Lower leg skin (tissue), 3 donors: ENCODE results near the gene SLC25A22.

ENCODE experiments used
- POLR2A ChIP-seq, 2 donors: fragments of 450-650 bp; IDR thresholded peaks; one replicate each; pipeline ENCODE4 v1.6.1; 2016 to 2017; ENCODE audit warnings: antibody characterized with exemption in 2 of 2, mild to moderate bottlenecking in 1 of 2, moderate library complexity in 1 of 2
- TF ChIP-seq, protein P1 (sequence below), 3 donors: fragments of 450-650 bp; IDR thresholded peaks; one replicate each; pipeline ENCODE4 v1.5.1; 2016; ENCODE audit warnings: antibody characterized with exemption in 3 of 3, mild to moderate bottlenecking in 3 of 3, moderate library complexity in 2 of 3

DNA sequence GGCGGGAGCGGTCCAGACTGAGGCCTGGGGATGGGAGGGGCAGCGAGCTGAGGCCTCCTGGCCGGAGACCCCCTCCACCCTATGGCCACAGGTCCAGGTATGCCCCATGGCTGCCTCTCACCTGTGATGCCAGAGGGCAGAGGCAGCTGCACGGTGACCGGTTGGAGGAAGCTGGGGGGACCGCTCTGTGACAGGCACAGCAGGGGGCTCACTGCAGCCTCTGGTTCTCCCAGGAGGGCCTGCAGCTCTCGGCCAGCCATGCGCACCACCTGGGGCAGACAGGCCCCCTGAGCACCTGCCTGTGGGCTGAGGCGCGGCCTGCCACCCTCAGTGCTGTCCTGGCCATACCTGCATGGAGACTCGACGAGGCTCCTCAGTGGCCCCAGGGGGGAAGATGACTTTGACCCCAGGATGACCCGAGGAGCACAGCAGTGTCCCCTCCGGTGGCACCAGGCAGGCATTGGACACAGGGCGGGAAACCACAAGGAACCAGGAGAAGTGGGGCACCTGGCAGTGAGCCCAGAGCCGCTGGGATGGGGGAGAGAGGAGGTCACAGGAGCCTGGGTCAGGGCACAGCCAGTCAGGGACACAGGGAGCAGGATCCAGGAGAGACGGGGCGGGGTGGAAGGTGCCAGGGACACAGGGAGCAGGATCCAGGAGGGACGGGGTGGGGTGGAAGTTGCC lies 3.2 kb upstream of the SLC25A22 start:
- TF ChIP-seq, protein P1, sequence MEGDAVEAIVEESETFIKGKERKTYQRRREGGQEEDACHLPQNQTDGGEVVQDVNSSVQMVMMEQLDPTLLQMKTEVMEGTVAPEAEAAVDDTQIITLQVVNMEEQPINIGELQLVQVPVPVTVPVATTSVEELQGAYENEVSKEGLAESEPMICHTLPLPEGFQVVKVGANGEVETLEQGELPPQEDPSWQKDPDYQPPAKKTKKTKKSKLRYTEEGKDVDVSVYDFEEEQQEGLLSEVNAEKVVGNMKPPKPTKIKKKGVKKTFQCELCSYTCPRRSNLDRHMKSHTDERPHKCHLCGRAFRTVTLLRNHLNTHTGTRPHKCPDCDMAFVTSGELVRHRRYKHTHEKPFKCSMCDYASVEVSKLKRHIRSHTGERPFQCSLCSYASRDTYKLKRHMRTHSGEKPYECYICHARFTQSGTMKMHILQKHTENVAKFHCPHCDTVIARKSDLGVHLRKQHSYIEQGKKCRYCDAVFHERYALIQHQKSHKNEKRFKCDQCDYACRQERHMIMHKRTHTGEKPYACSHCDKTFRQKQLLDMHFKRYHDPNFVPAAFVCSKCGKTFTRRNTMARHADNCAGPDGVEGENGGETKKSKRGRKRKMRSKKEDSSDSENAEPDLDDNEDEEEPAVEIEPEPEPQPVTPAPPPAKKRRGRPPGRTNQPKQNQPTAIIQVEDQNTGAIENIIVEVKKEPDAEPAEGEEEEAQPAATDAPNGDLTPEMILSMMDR (IDR thresholded peaks at IDR 0.05), result no peak
- no peak for TF ChIP-seq POLR2A (IDR thresholded peaks at IDR 0.05)
